Caco-2 (cell line): ENCODE data around the gene FIBP. TPM values are rescaled to one million over a fixed set of nuclear protein-coding genes. Genes with fewer than 3 reads are reported as not detected.

Source experiments
- BruUV-seq: library from RNA; stranded (reverse); fragments of 400-500 nt; replicated peaks from 2 replicates; lab custom pipeline; 2021; lab: Mats Ljungman, UMichigan
- CTCF ChIA-PET: fragments of 300-600 bp; sonication (Branson Sonifier 250); formaldehyde crosslinking; loops from one replicate; lab custom pipeline; 2022; ENCODE audit warnings: antibody characterized with exemption; lab: Charles Lee
- POLR2A ChIA-PET: fragments of 300-600 bp; sonication (Branson Sonifier 250); formaldehyde crosslinking; loops from one replicate; lab custom pipeline; 2022; ENCODE audit warnings: antibody characterized with exemption; lab: Charles Lee
- DNase-seq, 2 experiments: peaks; one replicate each; pipeline versions ENCODE4 v3.0.0 to v3.0.0-alpha.2; 2020 to 2022
- H3K27me3 ChIP-seq: replicated peaks from 2 replicates; pipeline ENCODE4 v1.6.0; 2011; ENCODE audit warnings: low read length; ENCODE audit not compliant: control insufficient read depth, insufficient read depth
- H3K36me3 ChIP-seq: 2 replicates; pipeline ENCODE4 v1.5.1; 2011; ENCODE audit warnings: low read length; ENCODE audit not compliant: control insufficient read depth, insufficient read depth
- H3K4me1 ChIP-seq: fragments of 250-450 bp; sonication (Bioruptor Pico); 2 replicates; pipeline ENCODE4 v1.5.1; 2020; ENCODE audit warnings: mild to moderate bottlenecking
- H3K4me3 ChIP-seq: 2 replicates; pipeline ENCODE4 v1.5.1; 2011; ENCODE audit warnings: low read depth, mild to moderate bottlenecking, control low read depth, low read length
- H3K9me3 ChIP-seq: fragments of 250-450 bp; sonication (Bioruptor Pico); 2 replicates; pipeline ENCODE4 v1.5.1; 2020; ENCODE audit warnings: mild to moderate bottlenecking, moderate library complexity
- H3K27ac Mint-ChIP-seq: one replicate; pipeline ENCODE4 v1.8.0; 2022; ENCODE audit warnings: mixed read lengths; ENCODE audit not compliant: unreplicated experiment
- H3K27me3 Mint-ChIP-seq: one replicate; pipeline ENCODE4 v1.8.0; 2022; ENCODE audit warnings: mixed read lengths; ENCODE audit not compliant: insufficient read depth, unreplicated experiment
- H3K36me3 Mint-ChIP-seq: one replicate; pipeline ENCODE4 v1.8.0; 2022; ENCODE audit warnings: mild to moderate bottlenecking, mixed read lengths; ENCODE audit not compliant: insufficient read depth, unreplicated experiment
- H3K4me1 Mint-ChIP-seq: one replicate; pipeline ENCODE4 v1.8.0; 2022; ENCODE audit warnings: low read depth, mixed read lengths; ENCODE audit not compliant: unreplicated experiment
- H3K4me3 Mint-ChIP-seq: one replicate; pipeline ENCODE4 v1.8.0; 2022; ENCODE audit warnings: mild to moderate bottlenecking, moderate library complexity, mixed read lengths; ENCODE audit not compliant: unreplicated experiment
- H3K9me3 Mint-ChIP-seq: one replicate; pipeline ENCODE4 v1.8.0; 2022; ENCODE audit warnings: mixed read lengths; ENCODE audit not compliant: unreplicated experiment
- CTCF ChIP-seq, 2 experiments: fragments of 200-600 bp in 1 of 2; IDR thresholded peaks; 1 replicate in 1 of 2; 2 replicates in 1 of 2; pipeline versions ENCODE4 v1.5.1 to v1.8.0; 2011 to 2022; ENCODE audit warnings: antibody characterized with exemption in 1 of 2, control low read depth in 1 of 2, inconsistent platforms in 1 of 2, low read depth in 1 of 2, low read length in 1 of 2, mild to moderate bottlenecking in 1 of 2, moderate library complexity in 1 of 2; ENCODE audit not compliant: insufficient read depth in 1 of 2, severe bottlenecking in 1 of 2, unreplicated experiment in 1 of 2
- intact Hi-C: fragments of 100-400 bp; cut with micrococcal nuclease; formaldehyde crosslinking; loops from one replicate; pipeline ENCODE4 v1.10.0; 2022; ENCODE audit not compliant: unreplicated experiment
- total RNA-seq: library from RNA; stranded (reverse); gene quantifications from 2 replicates; pipeline ENCODE4 v1.2.3, GENCODE V29; 2022

FIBP gene
- total RNA-seq, 1 experiment from 2014 or later, result 61.5 TPM

DNA sequence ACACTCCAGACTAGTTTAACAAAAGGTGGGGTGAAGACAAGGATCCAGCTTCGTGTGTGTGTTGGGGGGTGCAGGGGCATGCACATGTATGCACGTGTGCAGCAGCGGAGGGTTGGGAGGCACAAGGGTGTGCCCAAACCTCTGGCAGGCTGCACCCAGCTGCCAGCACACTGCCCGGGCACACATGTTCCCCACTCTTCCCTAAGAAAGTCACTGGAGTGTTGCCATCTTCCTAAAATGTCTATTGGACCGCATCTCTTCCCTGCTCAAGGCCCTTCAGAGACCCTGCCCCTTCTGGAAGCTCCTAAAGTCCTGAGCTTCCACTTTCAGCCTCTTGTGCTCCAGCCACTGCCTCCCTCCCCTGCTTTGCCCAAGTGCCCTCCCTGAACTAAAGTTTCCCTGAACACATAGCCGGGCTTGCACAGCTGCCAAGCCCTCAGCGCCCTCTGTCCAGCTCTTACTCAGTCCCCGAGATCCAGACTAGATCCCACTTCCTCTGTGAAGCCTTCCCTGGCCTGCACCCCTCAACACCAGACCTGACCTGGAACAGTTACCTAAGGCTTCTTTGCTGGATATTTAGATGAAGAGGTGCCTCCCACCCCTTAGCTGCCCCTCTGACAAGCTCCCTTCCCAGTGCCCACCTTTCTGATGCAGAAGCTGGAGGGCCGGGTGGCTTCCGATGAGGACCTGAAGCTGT lies 36.3 kb downstream of the FIBP start:
- Mint-ChIP-seq H3K27ac (peak overlapping the region; percentile 65), H3K27me3 (no peaks in the 10 kb centered on the region), H3K4me1 (peaks cover 39% of the 10 kb centered on the region), H3K36me3 (peaks cover 74% of the 10 kb centered on the region), H3K4me3 (no peak overlapping the region), H3K9me3 (no peaks in the 10 kb centered on the region)
- Histone ChIP-seq H3K9me3 (0 out of 2 replicates have a peak, but pooled peaks cover 3% of the 10 kb centered on the region), H3K27me3 (no peaks in the 10 kb centered on the region), H3K4me3 (no peak overlapping the region), H3K36me3 (peaks cover 12% of the 10 kb centered on the region; the same call in 1 of the 2 replicates), H3K4me1 (peaks cover 25% of the 10 kb centered on the region)
- TF ChIP-seq CTCF (IDR thresholded peaks at IDR 0.05; ENCODE audit: insufficient read depth in 1 of 2, low read depth in 1 of 2, low read length in 1 of 2, severe bottlenecking in 1 of 2, unreplicated experiment in 1 of 2), result no peak
- no TSS peak for BruUV-seq
- intact Hi-C loops, result no loop called here
- DNase-seq, result peak in 1 of 2 experiments; percentile 39
- CTCF ChIA-PET, result interaction anchor here (0.6 to 2.9 kb wide), 5 partner anchors 8 to 166 kb away, joined by 3 to 8 read pairs (median 6); partner anchors contain the start of genes CCDC85B and MUS81
- POLR2A ChIA-PET, result interaction anchor here (0.6 to 1.4 kb wide), 3 partner anchors 36 to 117 kb away, joined by 3 to 7 read pairs (median 3); partner anchors contain the start of gene FIBP

GRCh38 chr11:65851083-65851579 lies 37.1 kb downstream of the FIBP start:
- intact Hi-C loops, result no loop called here
- Mint-ChIP-seq H3K4me3 (no peak overlapping the region), H3K9me3 (no peaks in the 10 kb centered on the region), H3K27me3 (no peaks in the 10 kb centered on the region), H3K27ac (peak overlapping the region; percentile 65), H3K36me3 (peaks cover 70% of the 10 kb centered on the region), H3K4me1 (peaks cover 31% of the 10 kb centered on the region)
- BruUV-seq, result no TSS peak
- H3K9me3 ChIP-seq, result 0 out of 2 replicates have a peak, but pooled peaks cover 3% of the 10 kb centered on the region
- ChIA-PET CTCF (interaction anchor here (0.6 to 2.9 kb wide), 4 partner anchors 9 to 165 kb away, joined by 3 to 8 read pairs (median 7); partner anchors contain the start of genes CCDC85B, FIBP and MUS81), POLR2A (interaction anchor here (0.5 to 0.6 kb wide), 2 partner anchors 117 to 151 kb away, joined by 3 to 5 read pairs; partner anchors contain the start of genes BANF1 and EIF1AD)
- TF ChIP-seq CTCF (IDR thresholded peaks at IDR 0.05; ENCODE audit: insufficient read depth in 1 of 2, low read depth in 1 of 2, low read length in 1 of 2, severe bottlenecking in 1 of 2, unreplicated experiment in 1 of 2), result peak; percentile 50 to 56
- no peaks in the 10 kb centered on the region for H3K27me3 ChIP-seq
- peak in 1 of 2 experiments; percentile 56 for DNase-seq
- no peak overlapping the region for H3K4me3 ChIP-seq
- peaks cover 20% of the 10 kb centered on the region for H3K4me1 ChIP-seq
- H3K36me3 ChIP-seq, result peaks cover 12% of the 10 kb centered on the region; the same call in 1 of the 2 replicates
